KG1 (cell line): ENCODE measurements around the gene GOLGA6D.
"Not testable (repeated sequence)": the region's sequence is repeated elsewhere in the genome, so short reads cannot be mapped to it uniquely, and the experiment has no call there.

Experiments used
- DNase-seq: peaks from one replicate; lab custom pipeline; 2025; lab: John Stamatoyannopoulos, UW

GOLGA6D gene

GRCh38 chr15:75332093-75332492 is 49.5 kb downstream of the GOLGA6D start:
- DNase-seq = not testable (repeated sequence)

GRCh38 chr15:75333654-75334419 is 51.2 kb downstream of the GOLGA6D start:
- DNase-seq = not testable (repeated sequence)

GRCh38 chr15:75335313-75335704 is 52.7 kb downstream of the GOLGA6D start:
- DNase-seq = no peak

GRCh38 chr15:75335705-75336355 is 53.2 kb downstream of the GOLGA6D start, which contains the start of gene COMMD4:
Gene COMMD4, plus strand, starts transcription at chr15:75336063. Its CDS starts 27 bp downstream, at chr15:75336090.
- peak; percentile 67 for DNase-seq

- no peak for DNase-seq
Measured at GRCh38 chr15:75338661-75339240, 56.1 kb downstream of the GOLGA6D start.

- no peak for DNase-seq
Measured at GRCh38 chr15:75339531-75340240, 57.1 kb downstream of the GOLGA6D start.

- no peak for DNase-seq
Measured at GRCh38 chr15:75342221-75342620, 59.6 kb downstream of the GOLGA6D start.

- DNase-seq = not testable (repeated sequence)
Measured at GRCh38 chr15:75343953-75344352, 61.3 kb downstream of the GOLGA6D start.
